Measurements from ENCODE around the gene MAD1L1.

- TF ChIP-seq EZH2 (IDR thresholded peaks at IDR 0.05), result no peak
- TF ChIP-seq POLR2AphosphoS5 (IDR thresholded peaks at IDR 0.05; ENCODE audit: borderline replicate concordance, low read depth, low read length), result no peak
- no peak for TF ChIP-seq FOXP2 (optimal IDR thresholded peaks at IDR 0.05; ENCODE audit: control extremely low read depth, extremely low read length, insufficient read depth)
Measured at GRCh38 chr7:2042650-2043049, 190.1 kb downstream of the MAD1L1 start.
